ENCODE results near the gene KIF5C.

KIF5C gene

DNA sequence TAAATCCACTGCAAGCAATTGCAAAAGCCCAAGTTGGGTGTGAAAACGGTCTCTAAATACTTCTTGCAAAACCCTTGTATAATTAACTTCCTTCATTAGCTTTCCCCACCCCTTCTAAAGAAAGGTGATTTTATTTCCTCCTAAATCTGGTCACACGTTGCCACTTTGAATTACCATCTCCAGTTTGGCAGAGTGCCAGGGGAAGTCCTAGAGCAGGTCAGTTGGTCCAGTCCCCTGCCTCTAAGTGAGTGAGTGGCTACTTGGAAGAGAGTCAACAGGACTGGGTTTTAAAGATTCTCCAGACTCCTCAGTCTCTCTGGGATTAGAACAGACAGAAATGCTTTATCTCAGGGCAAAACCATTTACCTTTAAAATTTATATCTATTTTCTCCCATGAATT, 144.7 kb downstream of the KIF5C start:
- no peak for TF ChIP-seq ZFX (IDR thresholded peaks at IDR 0.05)
- TF ChIP-seq, protein P1, sequence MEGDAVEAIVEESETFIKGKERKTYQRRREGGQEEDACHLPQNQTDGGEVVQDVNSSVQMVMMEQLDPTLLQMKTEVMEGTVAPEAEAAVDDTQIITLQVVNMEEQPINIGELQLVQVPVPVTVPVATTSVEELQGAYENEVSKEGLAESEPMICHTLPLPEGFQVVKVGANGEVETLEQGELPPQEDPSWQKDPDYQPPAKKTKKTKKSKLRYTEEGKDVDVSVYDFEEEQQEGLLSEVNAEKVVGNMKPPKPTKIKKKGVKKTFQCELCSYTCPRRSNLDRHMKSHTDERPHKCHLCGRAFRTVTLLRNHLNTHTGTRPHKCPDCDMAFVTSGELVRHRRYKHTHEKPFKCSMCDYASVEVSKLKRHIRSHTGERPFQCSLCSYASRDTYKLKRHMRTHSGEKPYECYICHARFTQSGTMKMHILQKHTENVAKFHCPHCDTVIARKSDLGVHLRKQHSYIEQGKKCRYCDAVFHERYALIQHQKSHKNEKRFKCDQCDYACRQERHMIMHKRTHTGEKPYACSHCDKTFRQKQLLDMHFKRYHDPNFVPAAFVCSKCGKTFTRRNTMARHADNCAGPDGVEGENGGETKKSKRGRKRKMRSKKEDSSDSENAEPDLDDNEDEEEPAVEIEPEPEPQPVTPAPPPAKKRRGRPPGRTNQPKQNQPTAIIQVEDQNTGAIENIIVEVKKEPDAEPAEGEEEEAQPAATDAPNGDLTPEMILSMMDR (conservative IDR thresholded peaks at IDR 0.05): no peak
- no peak overlapping the region for H3K27ac ChIP-seq

- no peak for TF ChIP-seq ZFX (IDR thresholded peaks at IDR 0.05)
- TF ChIP-seq, protein P1 (conservative IDR thresholded peaks at IDR 0.05): no peak
- no peak overlapping the region for H3K27ac ChIP-seq
These were observed 145.4 kb downstream of the KIF5C start for GRCh38 chr2:149020432-149020851.

- no peak for TF ChIP-seq ZFX (IDR thresholded peaks at IDR 0.05)
- TF ChIP-seq, protein P1 (conservative IDR thresholded peaks at IDR 0.05): no peak
- no peak overlapping the region for H3K27ac ChIP-seq
These were observed 146.3 kb downstream of the KIF5C start for GRCh38 chr2:149021271-149021719.

DNA sequence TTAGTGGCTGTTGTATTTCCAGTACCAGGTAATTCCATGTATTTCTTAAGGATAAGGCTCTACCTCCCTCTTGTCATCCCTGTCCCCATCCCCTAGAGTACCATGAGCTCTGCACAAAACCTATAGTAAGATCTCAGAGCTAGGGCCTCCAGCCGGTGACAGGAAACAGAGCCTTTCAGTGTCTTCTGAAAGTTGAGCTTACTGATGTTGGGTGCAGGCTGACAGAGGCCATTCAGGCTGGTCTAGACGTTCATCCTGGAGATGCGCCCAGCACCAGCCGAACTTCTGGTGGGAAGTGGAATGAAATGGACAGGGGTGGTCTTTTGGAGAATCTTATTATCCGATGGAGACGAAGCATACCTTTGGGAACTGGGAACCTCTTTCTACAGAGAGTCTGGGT, 146.7 kb downstream of the KIF5C start:
- TF ChIP-seq, protein P1 (conservative IDR thresholded peaks at IDR 0.05): no peak
- no peak for TF ChIP-seq ZFX (IDR thresholded peaks at IDR 0.05)
- H3K27ac ChIP-seq: no peak overlapping the region

DNA sequence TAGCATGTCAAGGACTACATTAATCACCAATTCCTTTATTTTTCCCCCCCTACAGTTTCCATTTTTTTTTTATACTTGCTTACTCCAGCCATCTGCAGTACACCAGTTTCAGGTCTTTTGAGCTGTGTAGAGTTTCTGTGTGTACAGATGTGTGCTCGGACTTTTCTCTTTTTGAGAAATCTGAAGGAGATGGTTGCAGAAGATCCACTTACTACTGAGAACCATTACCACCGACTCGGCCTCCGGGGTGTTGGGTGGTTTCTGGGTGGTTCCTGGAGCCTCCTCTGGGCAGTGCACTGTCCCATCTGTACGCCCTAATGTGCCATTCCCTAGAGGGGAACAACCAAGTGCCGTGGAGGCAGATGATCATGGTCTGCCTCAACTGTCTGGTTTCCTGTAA, 148.1 kb downstream of the KIF5C start:
- H3K27ac ChIP-seq: no peak overlapping the region
- no peak for TF ChIP-seq ZFX (IDR thresholded peaks at IDR 0.05)
- TF ChIP-seq, protein P1 (conservative IDR thresholded peaks at IDR 0.05): no peak

- no peak overlapping the region for H3K27ac ChIP-seq
- TF ChIP-seq, protein P1 (conservative IDR thresholded peaks at IDR 0.05): no peak
- TF ChIP-seq ZFX (IDR thresholded peaks at IDR 0.05): no peak
These were observed 152.7 kb downstream of the KIF5C start for GRCh38 chr2:149027590-149028250.

DNA sequence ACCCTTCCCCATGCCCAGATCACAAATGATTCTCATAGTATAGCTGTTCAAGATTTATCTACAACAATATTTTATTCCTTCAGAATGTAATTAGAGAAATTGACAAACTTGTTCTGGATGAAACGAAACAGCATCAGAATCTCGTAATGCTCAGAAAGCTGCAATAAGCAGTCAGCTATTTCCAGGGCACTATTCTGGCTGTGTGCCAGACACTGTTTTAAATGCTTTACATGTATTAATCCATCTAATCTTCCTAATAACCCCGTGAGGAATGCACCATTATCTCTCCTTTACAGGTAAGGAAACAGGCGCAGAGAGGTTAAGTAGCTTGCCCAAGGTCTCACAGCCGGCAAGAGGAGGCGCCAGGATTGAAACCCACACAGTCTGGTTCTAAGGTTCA, 153.3 kb downstream of the KIF5C start:
- TF ChIP-seq, protein P1 (conservative IDR thresholded peaks at IDR 0.05): no peak
- no peak for TF ChIP-seq ZFX (IDR thresholded peaks at IDR 0.05)
- H3K27ac ChIP-seq: no peak overlapping the region

Measured in C4-2B (cell line).